Endodermal cell (in vitro differentiated cells): ENCODE data around the gene ELFN2. TPM values are rescaled to one million over a fixed set of nuclear protein-coding genes. Genes with fewer than 3 reads are reported as not detected.

Experiments
- DNase-seq: peaks from one replicate; pipeline ENCODE4 v3.0.0-alpha.2; 2017
- H3K27ac ChIP-seq: 2 replicates; pipeline ENCODE4 v1.5.1; 2013; ENCODE audit warnings: mild to moderate bottlenecking, low read depth, low read length, moderate library complexity
- H3K27me3 ChIP-seq: 2 replicates; pipeline ENCODE4 v1.6.1; 2013; ENCODE audit warnings: mild to moderate bottlenecking, low read length, moderate library complexity; ENCODE audit not compliant: insufficient read depth, control insufficient read depth, poor library complexity, severe bottlenecking
- H3K36me3 ChIP-seq: 2 replicates; pipeline ENCODE4 v1.7.0; 2013; ENCODE audit warnings: mild to moderate bottlenecking, low read length, moderate library complexity; ENCODE audit not compliant: control insufficient read depth, insufficient read depth
- H3K4me1 ChIP-seq: one replicate; pipeline ENCODE4 v1.7.0; 2013; ENCODE audit warnings: low read length; ENCODE audit not compliant: control insufficient read depth, insufficient read depth
- H3K4me3 ChIP-seq: 2 replicates; pipeline ENCODE4 v1.5.1; 2013; ENCODE audit warnings: mild to moderate bottlenecking, low read length, moderate library complexity
- H3K9ac ChIP-seq: 2 replicates; pipeline ENCODE4 v1.6.1; 2013; ENCODE audit warnings: mild to moderate bottlenecking, low read length, moderate library complexity; ENCODE audit not compliant: poor library complexity, severe bottlenecking; ENCODE audit errors: extremely low read depth
- H3K9me3 ChIP-seq: 2 replicates; pipeline ENCODE4 v1.6.1; 2013; ENCODE audit warnings: mild to moderate bottlenecking, low read length, moderate library complexity; ENCODE audit not compliant: control insufficient read depth
- H3K27ac Mint-ChIP-seq: 2 replicates; pipeline ENCODE4 v1.8.0; 2020; ENCODE audit warnings: mixed read lengths
- H3K27me3 Mint-ChIP-seq: 2 replicates; pipeline ENCODE4 v1.8.0; 2021; ENCODE audit warnings: mild to moderate bottlenecking, mixed read lengths; ENCODE audit not compliant: insufficient read depth
- H3K36me3 Mint-ChIP-seq: 2 replicates; pipeline ENCODE4 v1.8.0; 2020; ENCODE audit warnings: low read depth, mixed read lengths
- H3K4me1 Mint-ChIP-seq: 2 replicates; pipeline ENCODE4 v1.8.0; 2020; ENCODE audit warnings: mixed read lengths
- H3K4me3 Mint-ChIP-seq: 2 replicates; pipeline ENCODE4 v1.8.0; 2020; ENCODE audit warnings: mild to moderate bottlenecking, moderate library complexity, mixed read lengths
- H3K9me3 Mint-ChIP-seq: 2 replicates; pipeline ENCODE4 v1.8.0; 2020; ENCODE audit warnings: mild to moderate bottlenecking, mixed read lengths
- WGBS, 2 experiments: methylation state at CpG; one replicate each; pipeline versions ENCODE4 v1.1.5 to v1.1.7; 2013; ENCODE audit warnings: missing lambda C conversion rate in 2 of 2, mixed read lengths in 1 of 2; ENCODE audit not compliant: insufficient coverage in 1 of 2, insufficient read length in 1 of 2; 5-methylcytosine and 5-hydroxymethylcytosine counted together
- total RNA-seq, 2 donors: library from RNA; stranded (reverse); fragmentation: NEBNext Ultra II Directional in 1 of 2; extraction: Animal tissue kit (Norgen Biotek cat#: 25700) in 1 of 2; gene quantifications; 2 replicates in 1 of 2; 3 replicates in 1 of 2; pipeline ENCODE4 v1.2.1, GENCODE V29; 2021
- TF ChIP-seq, protein P1 (sequence below): fragments of 200-600 bp; sonication (generic); conservative IDR thresholded peaks from 2 replicates; pipeline ENCODE4 v1.5.0; 2021; ENCODE audit warnings: antibody characterized with exemption, mild to moderate bottlenecking

The ELFN2 gene
- total RNA-seq, 2 donors from 2014 or later, result 0.40 to 0.46 TPM

DNA sequence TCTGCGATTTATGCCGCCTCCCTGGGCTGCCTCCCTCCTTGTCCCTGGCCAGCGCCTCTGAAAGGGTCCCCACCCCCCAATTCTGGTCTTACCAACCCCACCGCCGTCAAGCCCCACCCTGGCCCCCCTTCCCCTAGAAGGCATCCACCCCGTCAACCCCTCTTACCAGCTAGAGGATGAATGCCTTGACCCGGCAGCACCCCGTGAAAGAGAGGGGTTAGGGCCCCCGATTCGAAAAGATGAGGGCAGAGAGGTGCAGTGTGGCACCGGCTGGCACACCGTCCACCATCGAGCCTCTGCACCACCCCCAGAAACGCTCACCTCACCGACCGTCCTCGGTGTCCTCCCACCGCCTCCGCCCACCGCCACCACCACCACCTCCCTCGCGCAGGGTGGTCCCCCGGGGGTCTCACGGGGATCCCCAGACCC, 559 bp downstream of the ELFN2 start:
- peak overlapping the region; percentile 44 for H3K4me3 Mint-ChIP-seq

DNA sequence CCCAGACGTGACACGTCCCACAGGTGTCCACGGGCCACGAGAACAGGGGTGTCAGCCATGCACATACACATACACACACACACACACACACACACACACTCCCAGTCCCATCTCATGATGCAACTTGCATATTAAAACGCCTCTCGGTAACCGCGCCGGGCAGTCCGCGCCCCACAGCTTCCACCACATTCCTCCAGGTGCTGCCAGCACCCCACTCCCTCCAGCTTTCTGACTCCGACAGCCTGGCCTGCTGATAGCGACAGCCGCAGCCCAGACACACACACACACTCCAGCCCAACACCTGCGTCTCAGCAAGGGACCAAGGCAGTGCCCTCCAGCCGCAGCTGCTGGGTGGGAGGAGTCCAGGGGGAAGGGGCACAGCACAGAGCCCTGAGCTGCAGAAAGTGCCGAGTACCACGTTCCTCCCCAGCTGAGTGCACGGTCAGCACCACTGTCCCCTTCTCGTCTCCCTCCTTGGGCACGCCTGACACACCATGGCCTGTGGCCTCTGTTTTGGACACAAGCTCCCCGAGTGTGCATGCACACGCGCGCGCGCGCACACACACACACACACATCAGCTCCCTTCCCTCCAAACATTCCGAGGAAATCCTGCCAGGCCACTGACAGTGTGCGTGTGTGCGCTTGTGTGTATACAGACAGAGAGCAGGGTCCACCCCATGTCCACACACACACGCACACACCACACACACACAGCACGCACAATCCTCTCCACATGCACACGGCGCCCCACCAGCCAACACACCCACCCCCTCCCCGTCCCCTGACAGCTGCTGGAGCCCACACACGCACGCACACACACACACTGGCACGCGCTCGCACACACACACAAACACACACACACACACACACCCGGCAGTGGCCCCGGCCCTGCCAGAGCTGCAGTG, 1.2 kb downstream of the ELFN2 start:
- H3K36me3 Mint-ChIP-seq, result no peaks in the 10 kb centered on the region
- peak; percentile 76 for DNase-seq
- peak overlapping the region; percentile 44 for H3K4me3 Mint-ChIP-seq
- TF ChIP-seq, protein P1, sequence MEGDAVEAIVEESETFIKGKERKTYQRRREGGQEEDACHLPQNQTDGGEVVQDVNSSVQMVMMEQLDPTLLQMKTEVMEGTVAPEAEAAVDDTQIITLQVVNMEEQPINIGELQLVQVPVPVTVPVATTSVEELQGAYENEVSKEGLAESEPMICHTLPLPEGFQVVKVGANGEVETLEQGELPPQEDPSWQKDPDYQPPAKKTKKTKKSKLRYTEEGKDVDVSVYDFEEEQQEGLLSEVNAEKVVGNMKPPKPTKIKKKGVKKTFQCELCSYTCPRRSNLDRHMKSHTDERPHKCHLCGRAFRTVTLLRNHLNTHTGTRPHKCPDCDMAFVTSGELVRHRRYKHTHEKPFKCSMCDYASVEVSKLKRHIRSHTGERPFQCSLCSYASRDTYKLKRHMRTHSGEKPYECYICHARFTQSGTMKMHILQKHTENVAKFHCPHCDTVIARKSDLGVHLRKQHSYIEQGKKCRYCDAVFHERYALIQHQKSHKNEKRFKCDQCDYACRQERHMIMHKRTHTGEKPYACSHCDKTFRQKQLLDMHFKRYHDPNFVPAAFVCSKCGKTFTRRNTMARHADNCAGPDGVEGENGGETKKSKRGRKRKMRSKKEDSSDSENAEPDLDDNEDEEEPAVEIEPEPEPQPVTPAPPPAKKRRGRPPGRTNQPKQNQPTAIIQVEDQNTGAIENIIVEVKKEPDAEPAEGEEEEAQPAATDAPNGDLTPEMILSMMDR, result no peak
- H3K27ac ChIP-seq, result no peak overlapping the region
- WGBS, 2 experiments, result 19 to 41% methylated on average over 5 to 43 of the region's 43 CpGs
- peaks cover 65% of the 10 kb centered on the region for H3K27me3 Mint-ChIP-seq
- H3K27ac Mint-ChIP-seq, result no peak overlapping the region
- no peaks in the 10 kb centered on the region for H3K36me3 ChIP-seq
- peaks cover 11% of the 10 kb centered on the region for H3K4me1 Mint-ChIP-seq
- no peaks in the 10 kb centered on the region for H3K9me3 ChIP-seq
- no peak overlapping the region for H3K9ac ChIP-seq
- no peak overlapping the region for H3K4me3 ChIP-seq
- H3K27me3 ChIP-seq, result peaks cover 76% of the 10 kb centered on the region
- no peaks in the 10 kb centered on the region for H3K4me1 ChIP-seq
- no peaks in the 10 kb centered on the region for H3K9me3 Mint-ChIP-seq

More for the DNA sequence above, 559 bp downstream of the ELFN2 start:
- Histone ChIP-seq H3K4me1 (no peaks in the 10 kb centered on the region), H3K9ac (no peak overlapping the region), H3K36me3 (no peaks in the 10 kb centered on the region), H3K9me3 (no peaks in the 10 kb centered on the region), H3K27me3 (peaks cover 70% of the 10 kb centered on the region), H3K27ac (no peak overlapping the region), H3K4me3 (peak overlapping the region; percentile 40)
- DNase-seq, result no peak
- Mint-ChIP-seq H3K4me1 (peaks cover 11% of the 10 kb centered on the region), H3K27ac (no peak overlapping the region), H3K27me3 (peaks cover 58% of the 10 kb centered on the region), H3K9me3 (no peaks in the 10 kb centered on the region), H3K36me3 (no peaks in the 10 kb centered on the region)
- WGBS, 2 experiments, result 9 to 30% methylated on average over 3 to 24 of the region's 24 CpGs
- TF ChIP-seq, protein P1, result no peak

DNA sequence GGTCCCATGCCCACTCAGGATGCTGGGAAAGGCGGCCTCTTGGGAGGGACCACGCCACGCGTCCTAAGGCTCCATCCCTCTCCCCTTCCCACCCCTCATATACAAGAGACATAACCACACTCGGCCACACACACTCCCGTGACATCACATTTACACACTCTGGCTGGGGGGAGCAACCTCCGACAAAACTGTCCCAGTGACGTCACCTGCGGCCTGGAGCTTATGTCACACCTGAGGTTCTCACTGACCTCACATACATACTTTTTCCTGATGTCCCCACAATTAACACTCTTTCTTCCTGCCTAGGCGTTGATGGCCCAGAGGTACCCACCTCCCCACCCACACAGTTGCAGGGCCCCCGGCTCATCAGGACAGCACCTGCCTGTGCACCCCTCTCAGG, 1.9 kb downstream of the ELFN2 start:
- Histone ChIP-seq H3K9ac (no peak overlapping the region), H3K4me3 (no peak overlapping the region), H3K27me3 (peaks cover 83% of the 10 kb centered on the region), H3K9me3 (no peaks in the 10 kb centered on the region), H3K36me3 (no peaks in the 10 kb centered on the region), H3K27ac (no peak overlapping the region), H3K4me1 (no peaks in the 10 kb centered on the region)
- Mint-ChIP-seq H3K4me3 (no peak overlapping the region), H3K9me3 (no peaks in the 10 kb centered on the region), H3K27ac (no peak overlapping the region), H3K27me3 (peaks cover 72% of the 10 kb centered on the region), H3K4me1 (peaks cover 14% of the 10 kb centered on the region), H3K36me3 (no peaks in the 10 kb centered on the region)
- no peak for DNase-seq
- 92 to 95% methylated on average over 8 to 11 of the region's 11 CpGs for WGBS, 2 experiments
- TF ChIP-seq, protein P1, result no peak
